Vagina (tissue), 2 donors: ENCODE data around the gene CCSER2. TPM values are rescaled to one million over a fixed set of nuclear protein-coding genes. Genes with fewer than 3 reads are reported as not detected.

Experiments used
- DNase-seq, 2 donors: peaks; one replicate each; pipeline ENCODE4 v3.0.0-alpha.2; 2017; ENCODE audit errors: extremely low spot score in 2 of 2
- H3K27ac ChIP-seq: fragments of 200-600 bp; sonication (generic); one replicate; pipeline ENCODE4 v1.5.1; 2019
- H3K27me3 ChIP-seq: fragments of 200-600 bp; sonication (generic); one replicate; pipeline ENCODE4 v1.5.1; 2019
- H3K36me3 ChIP-seq, 2 donors: fragments of 200-600 bp; sonication (generic); one replicate each; pipeline ENCODE4 v1.5.1; 2017 to 2019
- H3K4me1 ChIP-seq: fragments of 200-600 bp; sonication (generic); one replicate; pipeline ENCODE4 v1.5.1; 2019
- H3K4me3 ChIP-seq, 2 donors: fragments of 200-600 bp; sonication (generic); 1 replicate in 1 of 2; 2 replicates in 1 of 2; pipeline ENCODE4 v1.5.1; 2016 to 2019
- H3K9me3 ChIP-seq: fragments of 200-600 bp; sonication (generic); one replicate; pipeline ENCODE4 v1.5.1; 2019
- POLR2A ChIP-seq, 2 donors: fragments of 450-650 bp; IDR thresholded peaks; one replicate each; pipeline ENCODE4 v1.6.1; 2017; ENCODE audit warnings: antibody characterized with exemption in 2 of 2, mild to moderate bottlenecking in 2 of 2, moderate library complexity in 2 of 2
- POLR2AphosphoS5 ChIP-seq, 2 donors: sonication (generic); formaldehyde crosslinking; IDR thresholded peaks; one replicate each; pipeline ENCODE4 v1.9.0; 2017; ENCODE audit warnings: antibody characterized with exemption in 2 of 2, mild to moderate bottlenecking in 2 of 2, low read depth in 1 of 2; ENCODE audit not compliant: insufficient read depth in 1 of 2
- intact Hi-C: fragments of 100-400 bp; cut with DNase I; formaldehyde crosslinking; loops from one replicate; pipeline ENCODE4 v1.15.1; 2023
- total RNA-seq: library from RNA; depleted of rRNA; stranded (reverse); fragments of >200 nt; gene quantifications from one replicate; pipeline ENCODE4 v1.2.3, GENCODE V29; 2016
- TF ChIP-seq, protein P1 (sequence below), 3 experiments: fragments of 450-650 bp in 2 of 3; fragments of 200-600 bp in 1 of 3; sonication (generic) in 1 of 3; IDR thresholded peaks; one replicate each; pipeline ENCODE4 v1.5.1; 2017 to 2019; ENCODE audit warnings: antibody characterized with exemption in 3 of 3, mild to moderate bottlenecking in 2 of 3, moderate library complexity in 2 of 3

The CCSER2 gene
- total RNA-seq, 1 donor from 2014 or later, result 62.1 TPM

DNA sequence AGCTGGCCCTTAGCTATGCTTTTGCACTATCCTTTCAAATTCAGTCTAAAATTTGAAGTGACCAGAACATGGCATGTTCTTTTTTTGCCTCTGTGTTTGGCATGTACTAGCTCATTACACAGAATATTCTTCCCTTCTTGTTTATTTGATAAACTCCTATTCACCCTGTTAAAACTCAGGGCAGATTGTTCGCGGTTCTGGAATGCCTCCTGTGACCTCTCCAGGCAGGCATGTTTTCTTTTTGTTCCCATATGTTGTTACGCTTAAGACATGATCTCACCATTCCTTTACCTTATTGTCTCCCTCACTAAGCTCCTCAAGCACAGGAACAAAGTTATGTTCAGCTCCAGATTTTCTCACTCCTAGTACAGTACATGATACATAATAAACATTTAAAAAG is 181.7 kb downstream of the CCSER2 start:
- Histone ChIP-seq H3K27me3 (no peaks in the 10 kb centered on the region), H3K9me3 (no peaks in the 10 kb centered on the region), H3K36me3 (peaks cover 0 to 17% of the 10 kb centered on the region in 2 donors), H3K4me1 (no peaks in the 10 kb centered on the region), H3K27ac (no peak overlapping the region), H3K4me3 (no peak overlapping the region)
- intact Hi-C loops, result no loop called here
- TF ChIP-seq POLR2AphosphoS5 (IDR thresholded peaks at IDR 0.05; ENCODE audit: insufficient read depth in 1 of 2, low read depth in 1 of 2) (no peak), POLR2A (IDR thresholded peaks at IDR 0.05) (no peak)
- no peak for DNase-seq

DNA sequence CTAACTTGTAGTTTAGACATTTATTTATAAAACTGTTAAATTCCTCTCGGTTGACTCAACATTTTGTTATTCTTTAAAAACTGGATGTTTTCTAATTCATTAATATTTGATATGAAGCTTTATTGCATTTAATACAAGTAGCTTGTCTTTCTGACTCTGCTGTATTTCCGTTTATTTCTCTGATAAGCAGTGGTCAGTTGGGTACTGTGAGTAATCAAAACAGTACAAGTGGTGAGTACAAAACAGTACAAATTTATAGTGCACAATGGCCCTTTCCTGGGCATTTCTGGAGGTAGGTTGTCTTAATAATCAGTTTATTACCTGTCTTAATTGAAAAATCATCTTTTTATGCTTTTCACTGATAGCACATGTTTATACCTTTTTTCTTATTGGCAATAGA is 182.7 kb downstream of the CCSER2 start:
- Histone ChIP-seq H3K27me3 (no peaks in the 10 kb centered on the region), H3K27ac (no peak overlapping the region), H3K36me3 (peaks cover 0 to 17% of the 10 kb centered on the region in 2 donors), H3K9me3 (no peaks in the 10 kb centered on the region), H3K4me1 (no peaks in the 10 kb centered on the region), H3K4me3 (no peak overlapping the region)
- TF ChIP-seq, protein P1, sequence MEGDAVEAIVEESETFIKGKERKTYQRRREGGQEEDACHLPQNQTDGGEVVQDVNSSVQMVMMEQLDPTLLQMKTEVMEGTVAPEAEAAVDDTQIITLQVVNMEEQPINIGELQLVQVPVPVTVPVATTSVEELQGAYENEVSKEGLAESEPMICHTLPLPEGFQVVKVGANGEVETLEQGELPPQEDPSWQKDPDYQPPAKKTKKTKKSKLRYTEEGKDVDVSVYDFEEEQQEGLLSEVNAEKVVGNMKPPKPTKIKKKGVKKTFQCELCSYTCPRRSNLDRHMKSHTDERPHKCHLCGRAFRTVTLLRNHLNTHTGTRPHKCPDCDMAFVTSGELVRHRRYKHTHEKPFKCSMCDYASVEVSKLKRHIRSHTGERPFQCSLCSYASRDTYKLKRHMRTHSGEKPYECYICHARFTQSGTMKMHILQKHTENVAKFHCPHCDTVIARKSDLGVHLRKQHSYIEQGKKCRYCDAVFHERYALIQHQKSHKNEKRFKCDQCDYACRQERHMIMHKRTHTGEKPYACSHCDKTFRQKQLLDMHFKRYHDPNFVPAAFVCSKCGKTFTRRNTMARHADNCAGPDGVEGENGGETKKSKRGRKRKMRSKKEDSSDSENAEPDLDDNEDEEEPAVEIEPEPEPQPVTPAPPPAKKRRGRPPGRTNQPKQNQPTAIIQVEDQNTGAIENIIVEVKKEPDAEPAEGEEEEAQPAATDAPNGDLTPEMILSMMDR (IDR thresholded peaks at IDR 0.05), result no peak
- TF ChIP-seq POLR2A (IDR thresholded peaks at IDR 0.05) (no peak), POLR2AphosphoS5 (IDR thresholded peaks at IDR 0.05; ENCODE audit: insufficient read depth in 1 of 2, low read depth in 1 of 2) (no peak)
- intact Hi-C loops, result no loop called here
- DNase-seq, result no peak

DNA sequence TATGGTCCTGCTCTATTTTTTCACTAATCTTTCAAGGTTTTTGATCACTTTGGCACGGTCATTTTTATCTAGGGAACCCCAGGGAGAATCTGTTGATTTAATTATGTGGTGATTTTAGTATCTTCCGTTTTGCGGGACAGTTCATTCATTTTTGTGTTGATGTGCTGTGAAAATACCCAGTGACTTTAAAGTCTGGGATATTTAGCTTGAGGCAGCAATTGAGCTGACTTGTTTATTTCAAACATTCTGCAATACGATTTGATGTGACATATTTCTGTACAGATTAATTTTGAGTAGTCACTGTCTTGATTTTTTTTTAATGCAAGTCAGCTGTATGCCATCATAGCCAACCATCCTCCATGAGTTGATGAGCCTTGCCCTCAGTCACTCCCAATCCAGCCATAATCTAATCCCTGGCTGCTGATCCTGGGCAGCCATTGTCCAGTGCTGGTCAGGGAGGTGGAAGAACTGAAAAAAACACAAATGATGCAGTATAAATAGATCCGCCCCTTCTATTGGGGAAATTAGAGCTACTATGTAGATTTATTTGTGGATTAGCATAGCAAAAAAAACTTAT is 183.4 kb downstream of the CCSER2 start:
- no peak overlapping the region for H3K27ac ChIP-seq
- no peaks in the 10 kb centered on the region for H3K27me3 ChIP-seq
- no peaks in the 10 kb centered on the region for H3K9me3 ChIP-seq
- no peak for DNase-seq
- TF ChIP-seq POLR2AphosphoS5 (IDR thresholded peaks at IDR 0.05; ENCODE audit: insufficient read depth in 1 of 2, low read depth in 1 of 2) (no peak), POLR2A (IDR thresholded peaks at IDR 0.05) (no peak)
- TF ChIP-seq, protein P1 (IDR thresholded peaks at IDR 0.05), result no peak
- no peaks in the 10 kb centered on the region for H3K4me1 ChIP-seq
- intact Hi-C loops, result no loop called here
- peaks cover 0 to 17% of the 10 kb centered on the region in 2 donors for H3K36me3 ChIP-seq
- no peak overlapping the region for H3K4me3 ChIP-seq

DNA sequence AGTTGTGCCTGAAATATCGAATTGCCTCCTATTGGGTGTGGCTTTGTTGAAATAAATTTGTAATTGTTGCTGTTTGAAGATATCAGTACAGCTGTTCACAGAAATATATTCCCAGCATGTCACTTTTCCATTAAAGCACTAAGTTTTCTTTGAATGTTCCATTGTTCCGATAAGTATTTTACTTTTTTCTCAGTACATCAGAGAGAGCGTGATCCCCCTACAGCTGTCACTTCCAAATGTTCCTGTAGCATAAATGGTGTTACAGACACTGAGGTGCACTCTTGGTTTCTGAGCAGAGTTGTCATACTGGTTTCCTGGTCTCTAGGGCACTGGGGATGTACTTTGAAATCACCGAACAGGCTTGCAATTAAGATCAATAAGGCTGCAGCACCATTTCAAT is 189.2 kb downstream of the CCSER2 start:
- Histone ChIP-seq H3K9me3 (no peaks in the 10 kb centered on the region), H3K27ac (no peak overlapping the region), H3K4me1 (no peaks in the 10 kb centered on the region), H3K36me3 (peaks cover 0 to 17% of the 10 kb centered on the region in 2 donors), H3K4me3 (no peak overlapping the region), H3K27me3 (no peaks in the 10 kb centered on the region)
- DNase-seq, result no peak
- TF ChIP-seq POLR2AphosphoS5 (IDR thresholded peaks at IDR 0.05; ENCODE audit: insufficient read depth in 1 of 2, low read depth in 1 of 2) (no peak), POLR2A (IDR thresholded peaks at IDR 0.05) (no peak)
- TF ChIP-seq, protein P1 (IDR thresholded peaks at IDR 0.05), result no peak
- intact Hi-C loops, result no loop called here

DNA sequence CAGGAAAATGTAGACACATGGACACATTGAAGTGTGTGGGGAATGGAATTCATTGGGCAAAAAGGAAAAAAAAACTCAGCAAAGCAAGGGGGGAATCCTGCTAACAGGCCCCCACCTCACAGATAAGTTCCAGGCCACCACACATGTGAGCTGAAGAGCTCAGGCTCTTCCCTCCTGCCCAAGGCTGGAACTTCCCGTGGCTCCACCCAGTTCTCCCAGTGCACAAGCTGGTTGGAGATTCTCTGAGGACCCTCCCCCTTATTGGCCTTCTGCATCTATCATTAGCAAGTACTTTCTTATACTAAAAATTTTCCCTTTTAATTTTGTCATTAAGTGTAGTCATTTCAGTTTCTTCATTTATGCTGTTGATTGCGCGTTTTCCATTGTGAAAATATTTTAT is 190.8 kb downstream of the CCSER2 start:
- no peaks in the 10 kb centered on the region for H3K27me3 ChIP-seq
- no peaks in the 10 kb centered on the region for H3K9me3 ChIP-seq
- peaks cover 0 to 7% of the 10 kb centered on the region in 2 donors for H3K36me3 ChIP-seq
- no peak overlapping the region for H3K27ac ChIP-seq
- no peak overlapping the region for H3K4me3 ChIP-seq
- intact Hi-C loops, result no loop called here
- no peak for TF ChIP-seq POLR2A (IDR thresholded peaks at IDR 0.05)
- TF ChIP-seq, protein P1 (IDR thresholded peaks at IDR 0.05), result no peak
- TF ChIP-seq POLR2AphosphoS5 (IDR thresholded peaks at IDR 0.05; ENCODE audit: insufficient read depth in 1 of 2, low read depth in 1 of 2), result no peak
- no peak for DNase-seq
- no peaks in the 10 kb centered on the region for H3K4me1 ChIP-seq
